Stomach (tissue), 9 donors: Measurements from ENCODE around the gene LGALS12. TPM values are rescaled to one million over a fixed set of nuclear protein-coding genes. Genes with fewer than 3 reads are reported as not detected.
"Not testable (repeated sequence)": the region's sequence is repeated elsewhere in the genome, so short reads cannot be mapped to it uniquely, and the experiment has no call there.

Experiments
- DNase-seq, 2 donors: peaks; one replicate each; pipeline versions ENCODE4 v3.0.0 to v3.0.0-alpha.2; 2013 to 2019
- H3K27ac ChIP-seq, 5 donors: fragments of 200-600 bp in 4 of 5; sonication (generic) in 4 of 5; one replicate each; pipeline ENCODE4 v1.5.1; 2013 to 2019; ENCODE audit warnings: mild to moderate bottlenecking in 1 of 5, moderate library complexity in 1 of 5
- H3K27me3 ChIP-seq, 3 donors: fragments of 200-600 bp; sonication (generic); one replicate each; pipeline ENCODE4 v1.5.1; 2017 to 2019; ENCODE audit warnings: mixed run types in 1 of 3
- H3K36me3 ChIP-seq, 4 donors: fragments of 200-600 bp; sonication (generic); 1 replicate in 3 of 4; 2 replicates in 1 of 4; pipeline ENCODE4 v1.5.1; 2016 to 2019
- H3K4me1 ChIP-seq, 4 donors: fragments of 200-600 bp; sonication (generic); one replicate each; pipeline ENCODE4 v1.5.1; 2016 to 2019
- H3K4me3 ChIP-seq, 4 donors: fragments of 200-600 bp; sonication (generic) in 3 of 4; one replicate each; pipeline ENCODE4 v1.5.1; 2016 to 2019; ENCODE audit warnings: mild to moderate bottlenecking in 1 of 4
- H3K9me3 ChIP-seq, 4 donors: fragments of 200-600 bp; sonication (generic); one replicate each; pipeline ENCODE4 v1.5.1; 2016 to 2019
- CTCF ChIP-seq, 7 experiments: fragments of 450-650 bp in 4 of 7; fragments of 200-600 bp in 3 of 7; sonication (generic) in 3 of 7; IDR thresholded peaks; one replicate each; pipeline ENCODE4 v1.5.1; 2016 to 2019; ENCODE audit warnings: antibody characterized with exemption in 7 of 7, control low read depth in 2 of 7, mild to moderate bottlenecking in 1 of 7
- EP300 ChIP-seq: sonication (generic); formaldehyde crosslinking; IDR thresholded peaks from one replicate; pipeline ENCODE4 v1.6.1; 2017; ENCODE audit warnings: antibody characterized with exemption
- POLR2A ChIP-seq, 4 donors: fragments of 450-650 bp; IDR thresholded peaks; one replicate each; pipeline ENCODE4 v1.6.1; 2016; ENCODE audit warnings: antibody characterized with exemption in 4 of 4, control low read depth in 2 of 4, mild to moderate bottlenecking in 1 of 4, moderate library complexity in 1 of 4
- POLR2AphosphoS5 ChIP-seq, 3 donors: sonication (generic); formaldehyde crosslinking; IDR thresholded peaks; one replicate each; pipeline ENCODE4 v1.6.1; 2016; ENCODE audit warnings: antibody characterized with exemption in 3 of 3
- WGBS, 5 donors: extraction: QIAGEN DNeasy Blood & Tissue Kit in 3 of 5; methylation state at CpG; one replicate each; pipeline versions ENCODE4 v1.1.5 to v1.1.7; 2013 to 2018; 5-methylcytosine and 5-hydroxymethylcytosine counted together
- intact Hi-C: fragments of 100-400 bp; cut with DNase I; formaldehyde crosslinking; loops from one replicate; pipeline ENCODE4 v1.15.1; 2023; ENCODE audit warnings: low total_unique reads
- polyA plus RNA-seq, 3 donors: library from polyadenylated mRNA; stranded (reverse); fragments of 200-250 nt; gene quantifications; one replicate each; pipeline ENCODE4 v1.2.3, GENCODE V29; 2013
- total RNA-seq, 5 donors: library from RNA; depleted of rRNA; stranded (reverse); fragments of >200 nt; gene quantifications; one replicate each; pipeline versions ENCODE4 v1.1.0 to v1.2.3, GENCODE V29; 2014 to 2016
- donor health status: healthy with polysubstance abuse.
- donor health status: Bipolar disorder and iron deficiency.
- donor health status: healthy.

Gene LGALS12
- total and polyA plus RNA-seq, 8 donors, result 0.38 to 1.1 (median 0.49) TPM; not detected in 4

- Histone ChIP-seq H3K36me3 (peaks cover 0 to 34% (median 33%) of the 10 kb centered on the region in 4 donors), H3K27ac (no peak overlapping the region), H3K4me1 (peaks cover 0 to 4% (median 2%) of the 10 kb centered on the region in 4 donors), H3K4me3 (no peak overlapping the region), H3K27me3 (no peaks in the 10 kb centered on the region), H3K9me3 (no peaks in the 10 kb centered on the region)
- intact Hi-C loops, result no loop called here
- DNase-seq, result no peak
- WGBS, 5 donors, result 80 to 90% (median 89%) methylated on average over 4 of the region's 4 CpGs
- TF ChIP-seq EP300 (no peak), POLR2A (IDR thresholded peaks at IDR 0.05) (no peak), POLR2AphosphoS5 (IDR thresholded peaks at IDR 0.05) (no peak), CTCF (IDR thresholded peaks at IDR 0.05) (no peak)
These were observed 43.5 kb downstream of the LGALS12 start for GRCh38 chr11:63549411-63549810.

GRCh38 chr11:63550156-63550700 is 44.3 kb downstream of the LGALS12 start:
- H3K27me3 ChIP-seq, H3K27ac ChIP-seq, intact Hi-C loops, H3K4me1 ChIP-seq, DNase-seq, H3K4me3 ChIP-seq, H3K9me3 ChIP-seq: not testable (repeated sequence)
- WGBS, 5 donors, result 87 to 97% (median 93%) methylated on average over 14 to 31 of the region's 31 CpGs
- H3K36me3 ChIP-seq, result peaks cover 0 to 26% (median 25%) of the 10 kb centered on the region in 4 donors

- DNase-seq, result no peak
- intact Hi-C loops, result no loop called here
- no peak for TF ChIP-seq POLR2A (IDR thresholded peaks at IDR 0.05)
- no peak for TF ChIP-seq EP300
- TF ChIP-seq POLR2AphosphoS5 (IDR thresholded peaks at IDR 0.05), result no peak
- TF ChIP-seq CTCF (IDR thresholded peaks at IDR 0.05), result no peak
- Histone ChIP-seq H3K4me3 (peak overlapping the region in 1 of 4 donors; percentile 9), H3K27ac (peak overlapping the region in 3 of 5 donors; percentile 8 to 11 (median 10)), H3K27me3 (no peaks in the 10 kb centered on the region), H3K36me3 (peaks cover 0 to 15% (median 14%) of the 10 kb centered on the region in 4 donors), H3K9me3 (no peaks in the 10 kb centered on the region), H3K4me1 (peaks cover 0 to 4% (median 2%) of the 10 kb centered on the region in 4 donors)
- 69 to 89% (median 79%) methylated on average over 25 to 27 of the region's 27 CpGs for WGBS, 5 donors
These were observed 45.4 kb downstream of the LGALS12 start for GRCh38 chr11:63551091-63551888.

- 79 to 91% (median 88%) methylated on average over 6 of the region's 6 CpGs for WGBS, 5 donors
- TF ChIP-seq CTCF (IDR thresholded peaks at IDR 0.05) (no peak), EP300 (no peak), POLR2AphosphoS5 (IDR thresholded peaks at IDR 0.05) (no peak), POLR2A (IDR thresholded peaks at IDR 0.05) (no peak)
- peaks cover 0 to 4% (median 2%) of the 10 kb centered on the region in 4 donors for H3K4me1 ChIP-seq
- no peaks in the 10 kb centered on the region for H3K9me3 ChIP-seq
- H3K27ac ChIP-seq, result peak overlapping the region in 3 of 5 donors; percentile 8 to 11 (median 10)
- H3K36me3 ChIP-seq, result peaks cover 0 to 9% (median 8%) of the 10 kb centered on the region in 4 donors
- DNase-seq, result no peak
- peak overlapping the region in 1 of 4 donors; percentile 9 for H3K4me3 ChIP-seq
- H3K27me3 ChIP-seq, result no peaks in the 10 kb centered on the region
- intact Hi-C loops, result no loop called here
These were observed 46.0 kb downstream of the LGALS12 start for GRCh38 chr11:63551889-63552266.
